NCI-H2029 treated with DMSO at 0.1 percent for 48 hours (cell line): Measurements from ENCODE around the gene PSMD5.

Experiments
- DNase-seq: peaks from one replicate; lab custom pipeline; 2025; lab: John Stamatoyannopoulos, UW

The PSMD5 gene

DNA sequence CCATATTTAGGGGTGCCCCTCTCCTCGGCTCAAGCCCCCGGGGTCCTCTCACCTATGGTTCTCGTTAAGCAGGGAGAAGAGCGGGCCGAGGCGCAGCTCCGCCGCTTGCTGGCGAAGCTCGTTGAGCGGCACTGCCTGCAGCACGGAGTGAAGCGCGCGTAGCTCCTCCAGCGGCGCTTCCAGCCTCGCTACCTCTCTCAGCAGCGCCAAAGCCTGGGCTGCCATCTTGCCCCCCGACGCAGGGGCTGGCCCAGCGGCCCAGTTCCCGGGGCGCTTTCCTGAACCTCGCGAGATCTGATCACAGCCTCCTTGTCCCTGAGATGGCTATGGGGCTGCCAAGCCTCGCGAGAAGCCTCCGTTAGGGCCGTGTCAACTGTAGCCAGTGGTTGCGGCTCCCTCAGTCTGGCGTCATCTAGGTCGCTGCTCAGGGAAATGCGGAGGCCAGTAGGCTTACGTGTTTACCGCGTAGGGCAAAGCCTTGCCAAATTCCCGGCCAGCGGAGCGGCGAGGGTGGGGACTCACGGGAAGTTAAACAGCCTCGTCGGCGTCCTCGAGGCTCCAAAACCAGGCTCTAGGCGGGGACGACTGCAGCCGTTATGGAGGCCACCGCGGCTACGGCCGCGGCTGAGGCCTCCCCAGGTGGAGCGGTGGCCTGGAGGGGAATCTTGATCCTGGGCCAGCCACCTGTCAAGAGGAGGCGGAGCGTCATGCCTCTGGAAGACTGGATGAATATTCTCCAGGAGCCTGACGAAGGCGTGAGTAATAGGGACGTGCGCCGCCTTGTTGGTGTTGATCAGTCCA is at the start of gene PSMD5:
TSS of gene PSMD5 (minus strand) at position 238 of the 801 bp plus-strand sequence. CDS start at position 225, 13 bp downstream.
- peak; percentile 97 for DNase-seq

DNA sequence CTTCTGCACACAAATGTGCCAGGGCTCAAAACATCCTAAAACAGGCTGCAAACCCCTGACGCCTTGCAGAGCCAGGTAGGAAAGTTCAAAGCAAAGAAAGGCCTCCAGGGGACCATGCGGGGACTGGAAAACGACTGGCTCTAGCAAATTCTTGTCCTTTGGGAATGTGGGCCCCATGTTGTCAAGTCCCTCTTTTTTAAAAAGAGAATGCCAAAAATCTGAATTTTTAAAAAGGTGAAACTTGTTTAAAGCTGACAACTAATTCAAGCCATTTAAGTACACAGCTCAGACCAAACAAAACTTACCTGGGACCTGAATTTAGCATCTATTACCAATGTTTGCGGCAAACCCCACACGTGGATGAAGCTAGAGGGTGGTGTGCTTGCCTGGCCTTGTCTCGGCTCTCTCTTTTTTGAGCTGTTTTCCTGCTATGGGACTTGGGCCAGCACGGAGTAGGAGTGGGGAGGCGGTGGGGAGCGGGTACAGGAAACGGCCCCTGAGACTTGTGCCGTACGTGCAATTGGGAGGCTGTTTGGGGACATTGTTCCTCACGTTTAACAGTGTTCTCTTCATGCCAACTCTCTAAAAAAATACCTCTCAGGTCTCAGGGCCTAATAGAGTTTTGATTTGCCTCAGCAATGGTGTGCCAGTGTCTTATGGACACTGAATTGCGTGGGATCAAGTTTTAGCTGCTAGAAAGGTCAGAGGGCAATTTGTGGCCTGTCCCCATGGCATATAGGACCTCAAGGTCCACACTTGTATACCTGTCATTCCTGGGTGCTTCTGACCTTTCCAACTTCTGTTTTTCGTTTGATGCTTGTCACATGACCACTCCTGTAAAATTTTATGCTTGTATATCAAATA is 49.4 kb upstream of the PSMD5 start:
- DNase-seq = peak; percentile 95

DNA sequence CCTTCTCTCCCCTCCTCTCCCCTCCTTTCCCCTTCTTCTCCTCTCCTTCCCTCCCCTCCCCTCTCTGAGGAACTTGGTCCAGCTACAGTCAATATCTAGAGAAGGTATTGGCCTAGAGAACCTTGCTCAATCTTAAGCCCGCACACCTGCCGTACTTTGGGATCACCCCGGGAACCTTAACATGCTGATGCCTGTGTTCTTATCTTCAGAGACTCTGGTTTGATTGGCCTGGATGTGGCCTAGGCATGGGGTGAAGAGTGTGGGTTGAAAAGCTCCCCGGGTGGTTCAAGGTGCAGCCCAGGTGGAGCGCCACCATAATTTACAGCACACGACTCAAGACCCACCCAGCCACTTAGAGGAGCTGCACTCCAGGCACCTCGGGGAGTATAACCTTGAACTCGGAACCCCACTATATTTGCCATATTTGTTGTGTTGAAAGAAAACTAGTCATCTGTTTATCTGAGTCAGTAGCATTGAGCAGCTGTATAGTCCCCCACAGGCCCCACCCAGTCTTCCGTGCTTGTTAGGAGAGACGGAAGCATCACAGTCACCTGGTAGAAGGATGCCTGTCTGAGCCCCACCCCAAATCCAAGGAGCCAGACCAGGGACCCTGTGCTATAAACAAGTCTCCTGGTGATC is 48.6 kb upstream of the PSMD5 start:
- DNase-seq = no peak

DNA sequence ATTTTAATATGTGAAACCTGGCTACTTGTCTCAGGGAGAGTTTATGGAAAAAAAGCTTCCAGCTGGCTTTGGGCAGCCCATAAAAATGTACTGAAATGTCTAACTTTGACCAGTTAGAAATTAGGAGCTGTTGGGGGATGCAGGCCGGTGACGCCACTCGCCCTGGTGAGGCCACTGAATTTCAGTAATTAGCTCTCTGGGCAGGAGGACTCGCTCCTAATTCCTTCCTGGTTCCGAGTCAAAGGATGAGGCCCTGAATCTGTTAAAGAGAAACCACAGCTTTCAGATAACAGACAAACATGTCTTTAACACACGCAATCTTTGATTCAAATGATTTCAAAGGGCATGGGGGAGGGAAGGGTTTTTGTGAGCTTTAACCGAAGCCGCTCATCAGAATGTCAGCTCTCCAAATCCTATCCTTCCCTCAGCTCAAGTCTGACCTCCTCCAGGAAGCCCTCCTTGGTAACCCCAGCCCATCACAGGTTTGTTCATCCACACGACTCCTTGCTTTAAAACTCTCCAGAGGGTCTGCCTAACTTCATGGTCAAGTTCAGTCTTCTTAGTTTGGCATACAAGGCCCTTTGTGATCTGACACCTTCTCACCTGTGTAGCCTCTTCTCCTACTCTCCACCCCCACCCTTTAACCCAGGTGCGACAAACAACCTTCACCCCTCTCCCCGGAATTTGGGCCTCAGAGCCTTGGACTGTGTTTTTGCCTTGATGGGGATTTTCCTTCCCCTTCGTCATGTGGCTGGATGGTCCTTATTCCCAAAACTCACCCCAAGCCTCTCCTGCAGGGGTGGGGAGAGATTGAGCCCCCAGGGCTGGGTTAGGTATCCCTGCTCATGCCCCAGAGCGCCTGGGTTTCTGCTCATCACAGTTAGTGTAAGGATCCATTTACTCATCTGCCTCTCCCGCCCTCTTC is 47.9 kb upstream of the PSMD5 start:
- DNase-seq = no peak

DNA sequence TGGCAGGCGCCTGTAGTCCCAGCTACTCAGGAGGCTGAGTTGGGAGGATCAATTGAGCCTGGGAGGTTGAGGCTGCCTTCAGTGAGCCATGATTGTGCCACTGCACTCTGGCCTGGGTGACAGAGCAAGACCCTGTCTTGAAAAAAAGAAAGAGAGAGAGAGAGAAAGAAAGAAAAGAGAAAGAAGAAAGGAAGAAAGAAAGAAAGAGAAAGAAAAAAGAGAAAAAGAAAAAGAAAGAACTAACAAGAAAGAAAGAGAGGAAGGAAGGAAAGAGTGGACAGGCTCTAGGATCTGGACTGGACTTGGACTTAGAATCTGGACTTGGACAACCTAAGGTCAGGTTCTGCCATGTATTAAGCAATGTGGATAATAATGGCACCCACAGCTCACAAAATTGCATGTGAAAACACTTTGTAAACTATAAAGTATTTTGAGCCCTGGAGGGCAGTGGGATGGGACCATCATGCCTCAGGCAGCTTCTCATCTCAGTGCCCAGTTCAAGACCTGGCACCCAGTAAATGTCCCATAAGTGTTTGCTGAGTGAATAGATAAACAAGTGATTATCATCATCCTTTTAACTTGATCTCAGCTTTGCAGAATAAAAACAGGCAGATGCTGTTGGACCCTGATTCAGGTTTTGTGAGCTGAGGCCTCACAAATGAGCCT is 47.0 kb upstream of the PSMD5 start:
- DNase-seq = peak; percentile 20

DNA sequence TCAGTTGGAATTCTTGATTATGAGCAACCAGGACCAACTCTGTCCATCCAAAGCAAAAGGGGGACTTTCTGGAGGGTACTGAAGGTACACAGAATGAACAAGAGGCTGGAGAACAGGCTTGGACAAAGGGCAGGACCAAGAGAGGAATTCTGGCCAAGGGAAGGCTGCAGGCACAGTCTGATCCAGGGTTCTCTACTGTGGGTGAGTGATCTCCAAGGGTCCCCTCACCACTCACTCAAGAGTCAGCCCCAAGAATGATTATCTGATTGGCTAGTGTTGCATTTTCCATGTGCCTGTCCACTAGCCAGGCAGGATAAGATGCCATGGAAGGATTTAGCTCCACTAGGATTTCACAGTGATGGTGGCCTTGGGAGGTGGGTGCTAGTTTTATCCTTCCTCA is 45.9 kb upstream of the PSMD5 start:
- DNase-seq = no peak

DNA sequence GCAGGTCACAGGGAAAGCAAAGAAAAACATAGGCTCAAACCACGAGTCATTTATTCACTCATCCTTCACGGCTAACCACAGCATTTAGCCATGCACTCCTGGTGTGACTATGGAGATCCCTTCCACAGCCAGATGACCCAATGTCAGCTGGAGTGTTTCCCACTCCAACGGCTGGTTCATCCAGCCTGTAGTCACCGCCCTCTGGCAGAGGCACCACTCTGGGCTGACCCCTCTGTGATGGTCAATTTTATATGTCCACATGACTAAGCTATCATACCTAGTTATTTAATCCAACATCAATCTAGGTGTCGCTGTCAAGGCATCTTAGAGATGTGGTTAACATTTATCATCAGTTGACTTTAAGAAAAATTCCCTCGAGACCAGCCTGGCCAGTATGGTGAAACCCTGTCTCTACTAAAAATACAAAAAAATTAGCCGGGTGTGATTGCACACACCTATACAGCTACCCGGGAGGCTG is 43.8 kb upstream of the PSMD5 start:
- DNase-seq = no peak

DNA sequence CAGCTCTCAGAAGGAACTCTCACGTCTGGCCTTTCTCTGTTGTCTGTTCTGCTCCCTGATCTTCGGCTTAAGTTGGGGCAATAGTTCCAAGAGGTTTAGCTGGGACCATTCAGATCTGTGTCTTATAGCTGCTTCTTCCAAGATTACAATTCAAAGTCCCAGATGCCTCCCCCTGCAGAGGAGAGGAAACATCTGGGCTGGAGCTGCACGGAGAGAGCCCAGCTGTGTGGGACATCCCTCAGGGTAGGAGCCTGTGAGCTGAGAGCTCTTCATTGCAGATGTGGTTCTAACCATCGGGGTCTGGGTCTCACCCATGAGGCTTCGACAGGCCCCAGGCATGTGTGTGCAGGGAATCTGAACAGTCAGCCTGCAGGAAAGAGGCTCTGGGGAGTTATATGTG is 43.2 kb upstream of the PSMD5 start:
- no peak for DNase-seq

DNA sequence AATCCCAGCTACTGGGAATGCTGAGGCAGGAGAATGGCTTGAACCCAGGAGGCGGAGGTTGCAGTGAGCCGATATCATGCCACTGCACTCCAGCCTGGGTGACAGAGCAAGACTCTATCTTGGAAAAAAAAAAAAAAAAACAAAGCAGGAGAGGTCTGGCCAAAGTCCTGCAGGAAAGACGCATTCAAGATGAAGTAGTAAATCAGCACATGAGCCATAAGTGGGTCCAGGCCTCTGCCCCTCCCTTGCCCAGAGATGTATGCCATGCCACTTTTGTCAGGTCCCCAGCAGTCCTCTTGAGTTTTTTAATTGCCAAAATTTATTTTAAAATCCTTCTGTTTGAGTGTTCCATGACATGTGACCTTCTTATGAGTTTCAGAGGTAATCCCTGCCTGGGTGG is 42.7 kb upstream of the PSMD5 start:
- DNase-seq = no peak

DNA sequence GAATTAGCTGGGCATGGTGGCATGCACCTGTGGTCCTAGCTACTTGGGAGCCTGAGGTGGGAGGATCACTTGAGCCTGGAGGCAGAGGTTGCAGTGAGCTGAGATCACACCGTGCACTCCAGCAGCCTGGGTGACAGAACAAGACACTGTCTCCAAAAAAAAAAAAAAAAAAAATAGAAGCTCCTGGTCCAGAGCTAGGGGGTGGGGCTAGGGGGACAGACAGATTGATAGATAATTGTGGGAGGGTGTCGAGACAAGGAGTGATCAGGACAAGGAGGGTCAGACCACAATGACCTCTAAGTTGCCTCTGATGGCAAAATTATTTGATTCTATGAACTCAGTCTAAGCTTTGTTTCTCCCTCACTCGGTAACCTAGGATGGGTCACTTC is 40.9 kb upstream of the PSMD5 start:
- DNase-seq = no peak

DNA sequence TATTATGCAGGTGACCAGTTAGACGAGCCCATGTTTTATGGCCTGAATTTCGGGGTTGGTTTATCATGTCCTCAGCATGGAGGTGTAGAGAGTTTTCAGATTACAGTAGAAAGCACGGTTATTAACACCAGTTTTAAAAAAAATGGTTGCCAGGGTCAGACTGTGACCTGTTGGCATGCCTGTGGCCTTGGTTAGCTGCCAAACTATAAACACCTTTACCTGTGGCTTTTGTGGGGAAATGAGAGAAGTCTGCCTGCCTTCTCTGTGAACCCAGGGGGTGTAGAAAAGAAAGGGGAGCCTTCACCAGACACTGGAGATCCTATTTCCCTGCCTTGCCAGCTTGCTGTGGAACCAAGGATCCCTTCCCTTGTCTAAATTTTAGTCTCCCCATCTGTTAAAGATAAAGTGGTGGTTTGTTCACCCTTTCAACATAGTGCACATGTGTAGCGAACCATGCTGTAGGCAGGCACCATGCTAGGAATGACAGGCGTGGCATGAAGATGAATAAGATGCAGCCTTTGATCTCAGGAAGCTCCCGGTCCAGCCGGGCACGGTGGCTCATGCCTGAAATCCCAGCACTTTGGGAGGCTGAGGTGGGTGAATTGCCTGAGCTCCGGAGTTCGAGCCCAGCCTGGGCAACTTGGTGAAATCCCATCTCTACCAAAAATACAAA is 40.3 kb upstream of the PSMD5 start:
- DNase-seq = no peak

DNA sequence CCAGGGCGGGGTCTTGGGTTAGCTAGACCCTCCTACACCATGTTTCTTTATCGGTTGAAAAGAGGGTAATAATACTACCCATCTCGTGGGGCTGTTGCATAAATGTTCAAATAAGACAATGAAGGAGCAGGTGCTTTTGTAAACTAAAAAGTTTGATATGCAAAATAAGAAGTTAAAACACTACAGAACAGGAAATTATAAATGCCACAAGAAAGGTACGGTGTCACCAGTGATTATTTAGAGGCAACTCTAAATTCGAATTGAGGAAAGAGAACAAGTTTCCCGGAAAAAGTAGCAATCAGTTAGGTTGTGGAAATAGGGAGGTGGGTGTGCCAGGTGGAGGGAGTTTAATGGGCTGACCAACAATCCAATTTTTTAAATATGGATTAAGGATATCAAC is 36.7 kb upstream of the PSMD5 start:
- DNase-seq = no peak

DNA sequence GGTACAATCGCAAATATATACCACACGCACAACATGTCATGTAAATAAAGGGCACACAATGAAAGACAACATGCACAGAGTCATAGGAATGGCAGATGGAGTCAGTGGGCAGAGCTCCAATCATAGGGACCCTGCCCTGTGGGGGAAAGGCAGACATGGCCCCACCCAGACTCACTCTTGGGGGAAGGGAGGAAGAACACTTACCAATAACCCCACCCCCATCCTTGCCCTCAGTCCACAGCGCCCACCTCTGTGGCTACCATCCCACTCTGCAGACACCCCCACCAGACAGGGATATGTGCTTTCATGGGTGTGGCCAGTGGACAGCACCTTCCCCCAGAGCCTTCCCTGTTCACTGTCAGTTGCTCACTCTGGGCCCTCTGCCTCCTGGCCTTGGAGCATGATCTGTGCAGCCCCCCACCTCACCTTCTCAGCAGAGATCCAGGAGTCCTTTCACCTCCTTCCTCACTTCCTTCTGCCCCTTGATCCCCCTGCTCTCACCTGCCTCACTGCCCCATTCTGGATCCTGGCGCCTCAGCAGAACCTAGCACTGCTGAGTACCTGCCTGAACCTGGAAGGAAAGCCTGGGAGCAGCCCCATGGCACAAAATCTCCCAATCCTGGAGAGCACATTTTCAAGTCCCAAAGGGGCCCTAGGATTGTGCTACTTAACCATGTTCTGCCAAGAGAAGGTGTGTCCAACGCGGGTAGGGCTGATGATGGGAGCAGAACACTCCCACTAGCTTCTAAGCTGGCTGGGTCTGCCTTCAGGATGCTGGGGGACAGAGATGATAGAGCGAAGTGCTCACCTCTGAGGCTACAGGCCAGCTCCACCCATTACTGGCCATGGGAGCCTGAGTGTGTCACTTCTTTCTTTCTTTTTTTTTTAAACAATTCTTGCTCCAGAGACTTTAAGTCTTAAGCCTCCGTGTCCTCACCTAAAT is 35.7 kb upstream of the PSMD5 start:
- peak; percentile 35 for DNase-seq

DNA sequence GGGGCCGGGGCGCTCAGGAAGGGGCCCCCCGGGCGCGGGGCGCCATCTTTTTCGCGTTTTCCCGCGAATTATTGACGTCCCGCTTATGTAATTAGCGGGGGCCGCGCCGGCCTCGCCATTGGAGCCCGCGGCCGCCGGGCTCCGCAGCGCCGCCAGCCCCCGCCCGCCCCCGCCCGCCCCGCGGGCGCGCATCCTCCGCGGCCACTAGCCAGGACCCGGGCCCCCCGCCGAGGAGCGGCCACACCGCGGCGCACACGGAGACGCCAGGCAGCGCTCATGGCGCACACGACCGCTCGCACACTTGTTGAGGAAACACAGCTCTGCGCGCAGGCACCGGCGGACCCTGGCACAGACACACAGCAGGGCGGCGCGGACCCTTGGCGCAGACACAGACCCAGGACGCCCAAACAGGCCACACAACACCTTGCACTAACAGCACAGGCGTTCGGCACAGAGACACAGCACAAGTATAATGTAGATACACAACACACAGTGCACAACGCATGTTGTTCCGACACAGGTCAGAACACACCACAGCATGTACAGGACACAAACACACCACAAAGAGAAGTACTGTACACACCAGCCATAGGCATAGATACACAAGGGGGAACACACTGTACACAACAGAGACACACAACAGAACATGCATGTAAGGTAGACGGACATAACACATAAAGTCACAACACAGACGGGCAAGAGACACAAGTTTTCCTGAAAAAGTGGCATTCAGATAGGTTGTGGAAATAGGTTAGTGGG is 34.7 kb upstream of the PSMD5 start:
- peak; percentile 59 for DNase-seq

DNA sequence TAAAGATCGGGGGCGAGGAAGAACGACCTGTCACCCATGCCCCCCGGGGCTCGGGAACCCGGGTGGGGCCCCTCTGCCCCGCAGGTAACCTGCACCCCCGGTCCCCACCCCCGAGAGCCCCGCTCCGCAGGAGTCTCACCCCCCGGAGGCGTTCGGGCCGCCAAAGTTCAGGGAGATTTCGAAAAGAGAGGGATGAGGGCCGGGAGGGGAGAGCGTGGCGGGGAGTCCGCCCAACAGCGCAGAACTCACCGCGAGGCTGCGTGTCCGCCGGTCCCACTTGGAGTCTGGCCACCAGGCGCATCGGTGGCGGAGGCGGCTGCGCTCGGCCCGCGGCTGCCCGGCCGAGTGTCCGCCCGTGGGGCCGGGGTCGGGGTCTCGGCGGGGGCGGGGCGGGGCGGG is 34.1 kb upstream of the PSMD5 start, which contains the start of gene PHF19:
TSS of gene PHF19 (minus strand) at position 347 of the 399 bp plus-strand sequence. CDS start 2,447 bp downstream, outside the sequence.
- no peak for DNase-seq

DNA sequence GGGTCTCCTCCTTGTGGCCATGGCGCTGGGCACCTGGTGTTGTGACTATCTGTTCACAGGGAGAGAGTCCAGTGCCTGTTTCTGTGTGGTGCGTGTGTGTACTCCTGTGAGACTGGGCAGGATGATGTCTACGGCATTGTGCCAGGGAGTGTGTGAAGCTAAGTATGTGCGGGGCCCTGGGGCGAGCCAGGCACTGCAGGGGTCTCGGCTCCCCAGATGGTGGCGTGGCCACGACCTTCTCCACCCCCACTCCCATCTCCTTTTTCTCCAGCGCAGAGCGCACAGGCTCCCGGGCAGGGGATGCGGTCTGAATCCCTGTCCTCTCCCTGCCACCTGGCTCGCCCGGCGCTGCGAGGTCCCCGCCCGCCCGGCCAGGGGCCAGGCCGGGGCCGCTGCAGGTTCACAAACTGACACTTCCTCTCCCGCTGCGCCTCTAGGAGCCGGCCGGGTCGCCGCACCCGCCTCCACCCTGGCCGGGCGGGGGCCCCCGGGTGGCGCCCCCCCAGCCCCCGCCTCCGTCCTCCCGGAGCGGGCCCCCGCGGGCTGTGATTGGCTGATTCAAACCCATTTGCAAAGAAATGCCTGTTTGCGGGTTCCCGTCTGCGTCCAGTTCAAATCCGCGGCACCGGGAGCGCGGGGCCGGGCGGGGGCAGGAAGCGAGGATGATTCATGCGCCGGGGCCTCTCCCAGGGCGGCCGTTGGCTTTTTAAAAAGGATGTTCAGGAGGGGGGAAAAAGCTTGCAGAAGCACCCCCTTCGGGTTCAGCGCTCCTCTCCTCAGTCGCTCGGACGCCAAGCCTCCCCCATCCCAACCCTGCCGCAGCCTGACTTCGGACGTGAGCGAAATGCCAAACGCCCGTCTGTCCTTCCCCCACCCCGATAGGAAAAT is 33.5 kb upstream of the PSMD5 start:
- peak; percentile 59 for DNase-seq

DNA sequence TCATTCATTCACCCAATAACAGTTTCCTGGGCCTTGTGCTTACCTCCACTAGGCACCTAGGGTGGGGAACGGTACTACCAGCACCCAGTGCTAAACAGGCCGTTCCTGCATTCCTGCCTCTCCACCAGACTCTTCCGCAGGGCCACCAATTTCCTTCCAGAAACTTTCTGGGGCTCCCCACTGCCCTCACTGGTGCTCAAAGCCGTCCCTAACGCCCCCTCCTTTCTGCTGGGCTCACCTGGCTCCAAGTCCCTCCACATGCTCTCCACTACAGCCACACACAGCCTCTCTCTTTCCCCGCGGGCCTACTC is 32.9 kb upstream of the PSMD5 start:
- no peak for DNase-seq

DNA sequence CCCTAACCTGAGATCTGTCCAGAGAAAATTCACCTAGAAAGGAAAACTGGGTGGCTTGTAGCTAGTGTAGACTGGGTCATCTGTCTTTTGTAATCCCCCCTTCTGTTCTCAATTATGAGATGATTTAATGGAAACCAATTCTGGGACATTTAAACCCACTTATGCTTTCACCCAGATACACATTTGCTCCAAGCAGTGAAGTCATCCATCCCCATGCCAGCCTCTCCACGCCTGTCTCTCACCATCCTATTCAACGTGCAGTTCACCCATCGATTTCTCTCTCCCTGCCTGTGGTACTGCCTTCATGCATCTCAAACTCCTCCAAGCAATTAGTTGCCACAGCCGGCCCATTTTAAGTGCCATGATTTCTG is 32.5 kb upstream of the PSMD5 start:
- no peak for DNase-seq
